ENCODE data around the gene RB1.

RB1 gene

GRCh38 chr13:48502601-48503319, 199.2 kb downstream of the RB1 start:
- DNase-seq: no peak

- no peak for DNase-seq
These were observed 201.1 kb downstream of the RB1 start for GRCh38 chr13:48504606-48505005.

- no peak for DNase-seq
These were observed 201.5 kb downstream of the RB1 start for GRCh38 chr13:48505012-48505411.

- peak; percentile 48 for DNase-seq
These were observed 202.1 kb downstream of the RB1 start for GRCh38 chr13:48505597-48506091.

GRCh38 chr13:48506092-48506701, 202.6 kb downstream of the RB1 start:
- DNase-seq: no peak

- no peak for DNase-seq
These were observed 203.5 kb downstream of the RB1 start for GRCh38 chr13:48507021-48507420.

GRCh38 chr13:48508011-48508410, 204.5 kb downstream of the RB1 start:
- DNase-seq: no peak

GRCh38 chr13:48510698-48511097, 207.1 kb downstream of the RB1 start:
- no peak for DNase-seq

- no peak for DNase-seq
These were observed 208.2 kb downstream of the RB1 start for GRCh38 chr13:48511621-48512230.

GRCh38 chr13:48514793-48515192, 211.2 kb downstream of the RB1 start:
- no peak for DNase-seq

- DNase-seq: no peak
These were observed 212.2 kb downstream of the RB1 start for GRCh38 chr13:48515732-48516131.

- DNase-seq: no peak
These were observed 214.5 kb downstream of the RB1 start for GRCh38 chr13:48518083-48518482.

- no peak for DNase-seq
These were observed 222.7 kb downstream of the RB1 start for GRCh38 chr13:48526286-48526685.

GRCh38 chr13:48527955-48528354, 224.4 kb downstream of the RB1 start:
- DNase-seq: no peak

- DNase-seq: no peak
These were observed 225.2 kb downstream of the RB1 start for GRCh38 chr13:48528720-48529119.

GRCh38 chr13:48530833-48531232, 227.3 kb downstream of the RB1 start:
- no peak for DNase-seq

Measured in fibroblast of skin of right biceps (primary cell).